Astrocyte (in vitro differentiated cells and primary cell): ENCODE results near the gene JTB. TPM values are rescaled to one million over a fixed set of nuclear protein-coding genes. Genes with fewer than 3 reads are reported as not detected.

Experiments used
- DNase-seq: peaks from one replicate; pipeline ENCODE4 v3.0.0-alpha.2; 2010; ENCODE audit warnings: low read depth
- FAIRE-seq: peaks from 2 replicates; lab custom pipeline; 2011; peaks lifted over from hg19 to GRCh38; lab: Jason Lieb, UNC
- H2AFZ ChIP-seq: 2 replicates; pipeline ENCODE4 v1.6.0; 2012; ENCODE audit warnings: low read depth, low read length, inconsistent platforms
- H3K27ac ChIP-seq: 2 replicates; pipeline ENCODE4 v1.5.1; 2011; ENCODE audit warnings: low read depth, low read length, inconsistent platforms
- H3K27me3 ChIP-seq: 2 replicates; pipeline ENCODE4 v1.6.0; 2011; ENCODE audit warnings: low read length, inconsistent platforms; ENCODE audit not compliant: insufficient read depth
- H3K36me3 ChIP-seq: 2 replicates; pipeline ENCODE4 v1.5.1; 2011; ENCODE audit warnings: low read length, inconsistent platforms; ENCODE audit not compliant: insufficient read depth
- H3K4me1 ChIP-seq: 2 replicates; pipeline ENCODE4 v1.5.1; 2011; ENCODE audit warnings: low read length, inconsistent platforms; ENCODE audit not compliant: insufficient read depth
- H3K4me2 ChIP-seq: 2 replicates; pipeline ENCODE4 v1.6.0; 2012; ENCODE audit warnings: low read length, inconsistent platforms
- H3K4me3 ChIP-seq: 2 replicates; pipeline ENCODE4 v1.5.1; 2011; ENCODE audit warnings: low read depth, mild to moderate bottlenecking, low read length, inconsistent platforms; ENCODE audit not compliant: insufficient read depth
- H3K79me2 ChIP-seq: 2 replicates; pipeline ENCODE4 v1.6.0; 2012; ENCODE audit warnings: mild to moderate bottlenecking, low read length, inconsistent platforms; ENCODE audit not compliant: insufficient read depth
- H3K9ac ChIP-seq: 2 replicates; pipeline ENCODE4 v1.6.0; 2012; ENCODE audit warnings: mild to moderate bottlenecking, low read length, inconsistent platforms
- H3K9me3 ChIP-seq: 2 replicates; pipeline ENCODE4 v1.5.1; 2012; ENCODE audit warnings: low read depth, mild to moderate bottlenecking, low read length, inconsistent platforms; ENCODE audit not compliant: insufficient read depth
- H4K20me1 ChIP-seq: 2 replicates; pipeline ENCODE4 v1.6.0; 2012; ENCODE audit warnings: low read length, inconsistent platforms; ENCODE audit not compliant: insufficient read depth
- H3K27ac Mint-ChIP-seq: one replicate; pipeline ENCODE4 v1.8.0; 2021; ENCODE audit warnings: mild to moderate bottlenecking, mixed read lengths; ENCODE audit not compliant: unreplicated experiment
- H3K27me3 Mint-ChIP-seq: one replicate; pipeline ENCODE4 v1.8.0; 2021; ENCODE audit warnings: low read depth, mixed read lengths; ENCODE audit not compliant: unreplicated experiment
- H3K36me3 Mint-ChIP-seq: one replicate; pipeline ENCODE4 v1.8.0; 2021; ENCODE audit warnings: low read depth, mixed read lengths; ENCODE audit not compliant: unreplicated experiment
- H3K4me1 Mint-ChIP-seq: one replicate; pipeline ENCODE4 v1.8.0; 2021; ENCODE audit warnings: low read depth, mixed read lengths; ENCODE audit not compliant: unreplicated experiment
- H3K4me3 Mint-ChIP-seq: one replicate; pipeline ENCODE4 v1.8.0; 2021; ENCODE audit warnings: mild to moderate bottlenecking, moderate library complexity, mixed read lengths; ENCODE audit not compliant: unreplicated experiment
- H3K9me3 Mint-ChIP-seq: one replicate; pipeline ENCODE4 v1.8.0; 2021; ENCODE audit warnings: mild to moderate bottlenecking, mixed read lengths; ENCODE audit not compliant: unreplicated experiment
- CTCF ChIP-seq: IDR thresholded peaks from 2 replicates; pipeline ENCODE4 v1.5.1; 2011; ENCODE audit warnings: low read depth, mild to moderate bottlenecking, inconsistent platforms, low read length, moderate library complexity; ENCODE audit not compliant: insufficient read depth
- EZH2 ChIP-seq: IDR thresholded peaks from 2 replicates; pipeline ENCODE4 v1.6.1; 2012; ENCODE audit warnings: mild to moderate bottlenecking, low read length, inconsistent platforms; ENCODE audit not compliant: insufficient read depth
- total RNA-seq: library from RNA; stranded (reverse); gene quantifications from 2 replicates; pipeline ENCODE4 v1.2.1, GENCODE V29; 2021

JTB gene
- total RNA-seq, 1 donor from 2014 or later: 103 TPM

GRCh38 chr1:153973071-153973470, 4.4 kb downstream of the JTB start:
- no peak overlapping the region for H2AFZ ChIP-seq
- DNase-seq (no peak), FAIRE-seq (no peak)
- peaks cover 21% of the 10 kb centered on the region for H3K79me2 ChIP-seq
- no peak for TF ChIP-seq CTCF
- no peak for TF ChIP-seq EZH2
- peaks cover 9% of the 10 kb centered on the region for H3K4me1 ChIP-seq
- Mint-ChIP-seq H3K9me3 (no peaks in the 10 kb centered on the region), H3K36me3 (peaks cover 10% of the 10 kb centered on the region), H3K4me1 (peaks cover 8% of the 10 kb centered on the region), H3K4me3 (peak overlapping the region; percentile 62), H3K27ac (no peak overlapping the region), H3K27me3 (no peaks in the 10 kb centered on the region)
- no peak overlapping the region for H3K27ac ChIP-seq
- H3K36me3 ChIP-seq: peaks cover 11% of the 10 kb centered on the region
- peaks cover 12% of the 10 kb centered on the region for H4K20me1 ChIP-seq
- H3K9me3 ChIP-seq: no peaks in the 10 kb centered on the region
- H3K4me3 ChIP-seq: no peak overlapping the region
- no peak overlapping the region for H3K9ac ChIP-seq
- no peak overlapping the region for H3K4me2 ChIP-seq
- no peaks in the 10 kb centered on the region for H3K27me3 ChIP-seq

- H3K4me3 ChIP-seq: no peak overlapping the region
- Mint-ChIP-seq H3K27me3 (no peaks in the 10 kb centered on the region), H3K9me3 (no peaks in the 10 kb centered on the region), H3K27ac (no peak overlapping the region), H3K36me3 (peaks cover 8% of the 10 kb centered on the region), H3K4me3 (peak overlapping the region; percentile 64), H3K4me1 (peaks cover 7% of the 10 kb centered on the region)
- H3K79me2 ChIP-seq: peaks cover 5% of the 10 kb centered on the region
- DNase-seq: no peak
- no peak overlapping the region for H3K9ac ChIP-seq
- H2AFZ ChIP-seq: no peak overlapping the region
- H3K4me2 ChIP-seq: no peak overlapping the region
- TF ChIP-seq CTCF: no peak
- no peak for TF ChIP-seq EZH2
- no peaks in the 10 kb centered on the region for H3K9me3 ChIP-seq
- no peaks in the 10 kb centered on the region for H3K27me3 ChIP-seq
- FAIRE-seq: no peak
- peaks cover 16% of the 10 kb centered on the region for H3K4me1 ChIP-seq
- H3K36me3 ChIP-seq: peaks cover 6% of the 10 kb centered on the region
- H3K27ac ChIP-seq: no peak overlapping the region
- no peaks in the 10 kb centered on the region for H4K20me1 ChIP-seq
Measured at GRCh38 chr1:153970346-153970745, 7.1 kb downstream of the JTB start.

- DNase-seq (no peak), FAIRE-seq (no peak)
- H3K36me3 Mint-ChIP-seq: no peaks in the 10 kb centered on the region
- H3K4me1 Mint-ChIP-seq: peaks cover 7% of the 10 kb centered on the region
- no peak overlapping the region for H3K4me3 ChIP-seq
- no peak overlapping the region for H3K27ac Mint-ChIP-seq
- no peaks in the 10 kb centered on the region for H3K36me3 ChIP-seq
- no peak overlapping the region for H3K27ac ChIP-seq
- peak overlapping the region; percentile 90 for H3K4me3 Mint-ChIP-seq
- H3K79me2 ChIP-seq: peaks cover 6% of the 10 kb centered on the region
- peaks cover 16% of the 10 kb centered on the region for H3K4me1 ChIP-seq
- no peaks in the 10 kb centered on the region for H3K27me3 Mint-ChIP-seq
- H2AFZ ChIP-seq: no peak overlapping the region
- H3K9me3 Mint-ChIP-seq: no peaks in the 10 kb centered on the region
- peak overlapping the region; percentile 100 for H3K4me2 ChIP-seq
- no peaks in the 10 kb centered on the region for H3K27me3 ChIP-seq
- H3K9me3 ChIP-seq: no peaks in the 10 kb centered on the region
- TF ChIP-seq CTCF (no peak), EZH2 (no peak)
- no peaks in the 10 kb centered on the region for H4K20me1 ChIP-seq
- H3K9ac ChIP-seq: no peak overlapping the region
Measured at GRCh38 chr1:153968972-153969371, 8.5 kb downstream of the JTB start.
